Muscle layer of colon (tissue), 2 donors: Measurements from ENCODE around the gene USP6.
"Not testable (repeated sequence)": the region's sequence is repeated elsewhere in the genome, so short reads cannot be mapped to it uniquely, and the experiment has no call there.

ENCODE experiments used
- H3K27ac ChIP-seq: one replicate; pipeline ENCODE4 v1.7.0; 2013; ENCODE audit warnings: low read depth, mild to moderate bottlenecking, low read length, moderate library complexity
- H3K27me3 ChIP-seq, 2 donors: one replicate each; pipeline ENCODE4 v1.7.0; 2013; ENCODE audit warnings: low read length in 2 of 2, mild to moderate bottlenecking in 2 of 2; ENCODE audit not compliant: insufficient read depth in 2 of 2, control insufficient read depth in 1 of 2
- H3K36me3 ChIP-seq: one replicate; pipeline ENCODE4 v1.7.0; 2013; ENCODE audit warnings: mild to moderate bottlenecking, low read length; ENCODE audit not compliant: insufficient read depth
- H3K4me1 ChIP-seq: one replicate; pipeline ENCODE4 v1.7.0; 2013; ENCODE audit warnings: mild to moderate bottlenecking, low read length; ENCODE audit not compliant: insufficient read depth
- H3K4me3 ChIP-seq, 2 donors: one replicate each; pipeline ENCODE4 v1.7.0; 2013; ENCODE audit warnings: low read length in 2 of 2, low read depth in 1 of 2, mild to moderate bottlenecking in 1 of 2, moderate library complexity in 1 of 2
- H3K9ac ChIP-seq: one replicate; pipeline ENCODE4 v1.7.0; 2013; ENCODE audit warnings: low read length
- H3K9me3 ChIP-seq: one replicate; pipeline ENCODE4 v1.7.0; 2013; ENCODE audit warnings: mild to moderate bottlenecking, low read length
- donor health status: abdominal sarcoma.
- donor health status: Adenocarcinoma of cecum.

The USP6 gene

GRCh38 chr17:5203908-5204294, 88.1 kb downstream of the USP6 start:
- H3K4me1 ChIP-seq = no peaks in the 10 kb centered on the region
- H3K9ac ChIP-seq = no peak overlapping the region
- no peak overlapping the region for H3K4me3 ChIP-seq
- H3K27ac ChIP-seq = no peak overlapping the region
- H3K36me3 ChIP-seq = no peaks in the 10 kb centered on the region
- no peaks in the 10 kb centered on the region for H3K27me3 ChIP-seq
- H3K9me3 ChIP-seq = no peaks in the 10 kb centered on the region

DNA sequence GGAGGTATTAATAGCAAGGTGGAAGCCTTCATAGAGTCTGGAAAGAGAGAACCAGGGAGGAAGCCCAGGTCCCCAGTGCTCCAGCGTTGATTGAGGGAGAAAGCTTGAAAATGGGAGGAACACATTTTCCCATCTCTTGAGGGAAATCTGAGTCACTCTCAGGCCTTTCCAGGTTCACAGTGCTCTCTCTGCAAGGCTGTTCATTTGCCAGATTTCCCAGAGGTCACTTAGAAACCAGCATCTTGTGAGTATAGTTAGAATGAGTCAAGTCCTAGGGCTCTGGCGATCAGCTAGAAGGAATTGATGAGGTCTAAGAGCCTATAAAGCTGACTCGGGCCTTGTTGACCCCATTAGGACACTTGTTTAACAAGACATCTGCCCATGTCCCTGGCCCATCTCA, 93.6 kb downstream of the USP6 start:
- Histone ChIP-seq H3K4me3 (no peak overlapping the region), H3K27ac (no peak overlapping the region), H3K9me3 (no peaks in the 10 kb centered on the region), H3K4me1 (no peaks in the 10 kb centered on the region), H3K9ac (no peak overlapping the region), H3K27me3 (no peaks in the 10 kb centered on the region), H3K36me3 (no peaks in the 10 kb centered on the region)

GRCh38 chr17:5210091-5210490, 94.3 kb downstream of the USP6 start:
- H3K4me1 ChIP-seq = no peaks in the 10 kb centered on the region

GRCh38 chr17:5210614-5211252, 94.9 kb downstream of the USP6 start:
- no peak overlapping the region for H3K27ac ChIP-seq
- no peaks in the 10 kb centered on the region for H3K4me1 ChIP-seq
- no peak overlapping the region for H3K4me3 ChIP-seq
- peaks cover 9% of the 10 kb centered on the region for H3K36me3 ChIP-seq
- no peaks in the 10 kb centered on the region for H3K27me3 ChIP-seq
- H3K9me3 ChIP-seq = no peaks in the 10 kb centered on the region
- H3K9ac ChIP-seq = no peak overlapping the region

More at GRCh38 chr17:5210091-5210490, 94.3 kb downstream of the USP6 start:
- no peak overlapping the region for H3K9ac ChIP-seq
- H3K27me3 ChIP-seq = no peaks in the 10 kb centered on the region
- no peak overlapping the region for H3K4me3 ChIP-seq
- H3K36me3 ChIP-seq = peaks cover 3% of the 10 kb centered on the region
- no peaks in the 10 kb centered on the region for H3K9me3 ChIP-seq
- H3K27ac ChIP-seq = no peak overlapping the region

GRCh38 chr17:5211458-5211857, 95.6 kb downstream of the USP6 start:
- H3K36me3 ChIP-seq = peaks cover 11% of the 10 kb centered on the region
- no peak overlapping the region for H3K9ac ChIP-seq
- no peak overlapping the region for H3K4me3 ChIP-seq
- H3K27ac ChIP-seq = no peak overlapping the region
- H3K4me1 ChIP-seq = no peaks in the 10 kb centered on the region
- no peaks in the 10 kb centered on the region for H3K27me3 ChIP-seq
- H3K9me3 ChIP-seq = no peaks in the 10 kb centered on the region

DNA sequence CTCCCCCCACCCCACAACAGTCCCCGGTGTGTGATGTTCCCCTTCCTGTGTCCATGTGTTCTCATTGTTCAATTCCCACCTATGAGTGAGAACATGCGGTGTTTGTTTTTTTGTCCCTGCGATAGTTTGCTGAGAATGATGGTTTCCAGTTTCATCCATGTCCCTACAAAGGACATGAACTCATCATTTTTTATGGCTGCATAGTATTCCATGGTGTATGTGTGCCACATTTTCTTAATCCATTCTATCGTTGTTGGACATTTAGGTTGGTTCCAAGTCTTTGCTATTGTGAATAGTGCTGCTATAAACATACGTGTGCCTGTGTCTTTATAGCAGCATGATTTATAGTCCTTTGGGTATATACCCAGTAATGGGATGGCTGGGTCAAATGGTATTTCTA, 101.7 kb downstream of the USP6 start:
- not testable (repeated sequence) for H3K4me1 ChIP-seq, H3K27ac ChIP-seq, H3K27me3 ChIP-seq, H3K9me3 ChIP-seq, H3K4me3 ChIP-seq, H3K9ac ChIP-seq
- H3K36me3 ChIP-seq = peaks cover 20% of the 10 kb centered on the region

- Histone ChIP-seq H3K4me1 (no peaks in the 10 kb centered on the region), H3K27ac (no peak overlapping the region), H3K36me3 (peaks cover 28% of the 10 kb centered on the region), H3K9me3 (no peaks in the 10 kb centered on the region), H3K9ac (no peak overlapping the region), H3K27me3 (no peaks in the 10 kb centered on the region), H3K4me3 (no peak overlapping the region)
Observed at GRCh38 chr17:5219536-5219935, 103.7 kb downstream of the USP6 start.

- no peaks in the 10 kb centered on the region for H3K27me3 ChIP-seq
- H3K9me3 ChIP-seq = no peaks in the 10 kb centered on the region
- H3K4me3 ChIP-seq = no peak overlapping the region
- H3K27ac ChIP-seq = no peak overlapping the region
- no peak overlapping the region for H3K9ac ChIP-seq
- no peaks in the 10 kb centered on the region for H3K4me1 ChIP-seq
- H3K36me3 ChIP-seq = peaks cover 25% of the 10 kb centered on the region
Observed at GRCh38 chr17:5220074-5220473, 104.2 kb downstream of the USP6 start.

GRCh38 chr17:5221912-5222311, 106.1 kb downstream of the USP6 start:
- not testable (repeated sequence) for H3K27me3 ChIP-seq, H3K9ac ChIP-seq, H3K27ac ChIP-seq, H3K4me3 ChIP-seq, H3K9me3 ChIP-seq, H3K4me1 ChIP-seq
- H3K36me3 ChIP-seq = peaks cover 19% of the 10 kb centered on the region
